Stimulated activated CD4-positive, alpha-beta T cell treated with anti-CD3 and anti-CD28 coated beads, Interleukin-15, amount 100 ng/mL, for 24 hours (primary cell): ENCODE results near the gene DNAJC5G.

Experiments
- DNase-seq: peaks from one replicate; pipeline ENCODE4 v3.0.0-alpha.2; 2020

The DNAJC5G gene

GRCh38 chr2:27275211-27276150 lies at the start of gene DNAJC5G:
DNAJC5G (plus strand) TSS chr2:27275433; CDS start chr2:27276729, 1,296 bp downstream.
- DNase-seq, result no peak

- no peak for DNase-seq
These were observed 49.7 kb upstream of the DNAJC5G start for GRCh38 chr2:27225526-27225925.

DNA sequence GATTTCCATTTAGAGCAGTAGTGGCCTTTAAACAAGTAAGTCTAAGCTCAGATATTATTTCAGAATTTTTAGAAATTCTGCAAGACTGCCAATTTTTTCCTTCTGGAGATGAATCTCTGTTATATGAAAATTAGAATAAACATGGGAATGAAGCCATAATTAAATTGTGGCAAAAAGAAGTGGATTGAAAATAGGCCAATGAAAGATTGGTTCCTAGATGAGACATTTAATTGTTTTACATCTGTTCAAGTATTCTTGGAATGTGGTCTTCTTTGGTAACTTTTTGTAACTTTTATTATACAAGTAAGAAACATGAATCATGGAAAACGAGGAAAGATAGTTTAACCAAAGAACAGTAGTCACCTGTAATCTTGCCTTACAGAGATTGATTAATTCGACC lies 47.7 kb upstream of the DNAJC5G start:
- DNase-seq, result no peak

GRCh38 chr2:27231921-27232320 lies 43.3 kb upstream of the DNAJC5G start:
- DNase-seq, result no peak

DNA sequence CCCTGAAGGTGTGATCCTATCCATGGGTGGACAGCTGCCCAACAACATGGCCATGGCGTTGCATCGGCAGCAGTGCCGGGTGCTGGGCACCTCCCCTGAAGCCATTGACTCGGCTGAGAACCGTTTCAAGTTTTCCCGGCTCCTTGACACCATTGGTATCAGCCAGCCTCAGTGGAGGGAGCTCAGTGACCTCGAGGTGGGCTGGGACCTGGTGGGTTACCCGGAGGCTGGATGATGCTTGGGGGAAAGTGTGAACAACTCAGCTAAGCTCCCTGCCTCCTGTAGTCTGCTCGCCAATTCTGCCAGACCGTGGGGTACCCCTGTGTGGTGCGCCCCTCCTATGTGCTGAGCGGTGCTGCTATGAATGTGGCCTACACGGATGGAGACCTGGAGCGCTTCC lies 41.9 kb upstream of the DNAJC5G start:
- DNase-seq, result no peak

DNA sequence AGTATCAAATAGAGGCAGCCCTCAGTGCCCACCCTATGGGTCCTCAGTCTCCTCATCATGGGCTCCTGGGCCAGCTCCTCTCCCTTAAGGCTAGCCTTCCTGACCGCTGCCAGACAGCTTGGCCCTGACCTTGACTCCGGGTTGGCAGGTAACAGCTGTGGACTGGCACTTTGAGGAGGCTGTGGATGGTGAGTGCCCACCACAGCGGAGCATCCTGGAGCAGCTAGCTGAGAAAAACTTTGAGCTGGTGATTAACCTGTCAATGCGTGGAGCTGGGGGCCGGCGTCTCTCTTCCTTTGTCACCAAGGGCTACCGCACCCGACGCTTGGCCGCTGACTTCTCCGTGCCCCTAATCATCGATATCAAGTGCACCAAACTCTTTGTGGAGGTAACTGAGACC lies 39.1 kb upstream of the DNAJC5G start:
- DNase-seq, result no peak

- DNase-seq, result no peak
These were observed 38.6 kb upstream of the DNAJC5G start for GRCh38 chr2:27236626-27237025.

DNA sequence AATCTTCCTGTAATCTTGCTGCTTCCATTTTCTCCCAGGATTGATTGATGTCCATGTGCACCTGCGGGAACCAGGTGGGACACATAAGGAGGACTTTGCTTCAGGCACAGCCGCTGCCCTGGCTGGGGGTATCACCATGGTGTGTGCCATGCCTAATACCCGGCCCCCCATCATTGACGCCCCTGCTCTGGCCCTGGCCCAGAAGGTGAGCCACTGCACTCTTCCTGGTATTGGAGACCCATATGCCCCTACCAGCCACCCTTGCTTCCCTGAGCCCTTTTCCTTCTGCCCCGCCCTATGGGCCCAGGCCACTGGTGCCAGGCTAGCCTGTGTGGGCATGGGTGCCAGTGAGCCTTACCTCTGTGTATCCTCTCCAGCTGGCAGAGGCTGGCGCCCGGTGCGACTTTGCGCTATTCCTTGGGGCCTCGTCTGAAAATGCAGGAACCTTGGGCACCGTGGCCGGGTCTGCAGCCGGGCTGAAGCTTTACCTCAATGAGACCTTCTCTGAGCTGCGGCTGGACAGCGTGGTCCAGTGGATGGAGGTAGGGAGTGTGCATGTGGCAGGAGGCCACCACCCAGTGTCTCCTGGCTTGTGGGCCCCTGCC lies 37.8 kb upstream of the DNAJC5G start:
- DNase-seq, result no peak

DNA sequence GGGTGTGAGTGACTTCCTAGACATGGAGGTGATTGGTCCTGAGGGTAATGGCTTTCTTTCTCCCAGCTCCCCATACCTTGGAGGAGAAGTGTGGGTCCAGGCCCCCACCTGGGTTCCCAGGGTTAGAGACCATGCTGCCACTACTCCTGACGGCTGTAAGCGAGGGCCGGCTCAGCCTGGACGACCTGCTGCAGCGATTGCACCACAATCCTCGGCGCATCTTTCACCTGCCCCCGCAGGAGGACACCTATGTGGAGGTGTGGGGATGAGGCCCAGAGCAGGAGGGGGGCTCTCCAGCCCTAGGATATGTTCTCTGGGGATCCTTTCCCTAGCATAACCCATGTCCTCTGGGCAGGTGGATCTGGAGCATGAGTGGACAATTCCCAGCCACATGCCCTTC lies 36.3 kb upstream of the DNAJC5G start:
- no peak for DNase-seq

- DNase-seq, result no peak
These were observed 34.8 kb upstream of the DNAJC5G start for GRCh38 chr2:27240406-27240805.

- DNase-seq, result no peak
These were observed 33.2 kb upstream of the DNAJC5G start for GRCh38 chr2:27241761-27242613.

GRCh38 chr2:27242614-27242951 lies 32.6 kb upstream of the DNAJC5G start:
- DNase-seq, result no peak

DNA sequence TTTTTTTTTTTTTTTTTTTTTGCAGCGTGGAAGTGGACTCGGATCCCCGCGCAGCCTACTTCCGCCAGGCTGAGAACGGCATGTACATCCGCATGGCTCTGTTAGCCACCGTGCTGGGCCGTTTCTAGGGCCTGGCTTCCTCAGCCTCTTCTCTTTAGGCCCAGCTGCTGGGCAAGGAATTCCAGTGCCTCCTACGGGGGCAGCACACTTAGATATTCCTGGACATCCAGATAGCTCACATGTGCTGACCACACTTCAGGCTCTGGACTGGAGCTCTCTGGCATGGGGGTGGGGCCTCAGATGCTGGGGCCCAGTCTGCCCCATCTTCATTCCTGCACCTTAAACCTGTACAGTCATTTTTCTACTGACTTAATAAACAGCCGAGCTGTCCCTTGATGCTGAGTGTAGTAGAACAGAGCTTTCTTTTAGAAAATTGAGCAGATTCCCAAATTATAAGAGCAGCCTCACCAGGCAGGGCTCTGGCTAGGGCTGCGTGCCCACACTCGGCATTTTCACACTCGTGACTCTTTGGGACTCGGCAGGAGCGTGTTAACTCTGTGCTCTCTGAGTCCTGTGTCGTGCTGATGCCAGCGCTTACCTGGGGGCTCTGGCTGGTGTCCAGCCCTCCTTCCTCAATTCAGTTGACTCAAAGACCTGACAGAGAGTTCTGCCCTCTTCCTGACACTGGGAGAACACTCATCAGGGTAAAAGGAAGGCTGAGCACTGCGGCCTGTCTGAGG lies 31.7 kb upstream of the DNAJC5G start:
- DNase-seq, result no peak

DNA sequence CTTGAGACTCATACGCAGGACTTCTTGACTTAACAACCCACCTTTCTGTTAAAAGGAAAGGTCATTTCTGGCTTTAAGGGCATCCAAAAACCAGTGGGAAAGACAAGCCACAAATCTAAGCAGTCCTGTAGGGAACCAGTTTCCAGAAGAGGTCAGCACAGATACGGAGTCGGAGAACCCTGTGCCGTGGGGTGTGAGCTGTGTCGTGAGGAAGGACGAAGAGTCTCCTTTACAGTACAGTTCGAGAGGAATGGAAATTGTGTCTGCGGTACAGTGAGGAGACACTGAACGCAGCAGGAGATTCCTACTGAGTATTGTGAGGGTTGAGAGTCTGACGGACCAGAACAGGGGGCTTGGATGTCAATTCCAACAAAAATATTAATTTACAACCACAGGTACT lies 30.1 kb upstream of the DNAJC5G start:
- DNase-seq, result no peak

DNA sequence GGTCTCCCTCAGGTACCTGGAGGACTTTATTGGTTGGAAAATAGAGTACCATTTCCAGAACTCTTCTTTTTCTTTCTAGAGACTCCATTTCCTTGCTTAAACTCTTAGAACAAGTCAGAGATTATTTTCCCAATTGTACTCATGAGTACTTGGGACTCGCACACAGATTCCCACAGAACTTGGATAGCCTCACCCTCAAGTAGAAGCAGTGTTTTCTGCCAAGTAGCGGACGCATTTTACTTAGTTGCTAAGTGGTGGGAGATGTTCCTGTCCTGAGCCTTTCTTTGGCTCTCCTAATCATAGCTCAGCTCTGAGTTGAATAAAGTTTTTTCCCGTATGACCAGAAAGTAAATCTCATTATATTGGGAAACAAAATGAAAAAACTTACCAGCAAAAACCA lies 29.6 kb upstream of the DNAJC5G start:
- no peak for DNase-seq

- no peak for DNase-seq
These were observed 27.3 kb upstream of the DNAJC5G start for GRCh38 chr2:27247893-27248292.

GRCh38 chr2:27249159-27249890 lies 25.9 kb upstream of the DNAJC5G start:
- DNase-seq, result no peak

DNA sequence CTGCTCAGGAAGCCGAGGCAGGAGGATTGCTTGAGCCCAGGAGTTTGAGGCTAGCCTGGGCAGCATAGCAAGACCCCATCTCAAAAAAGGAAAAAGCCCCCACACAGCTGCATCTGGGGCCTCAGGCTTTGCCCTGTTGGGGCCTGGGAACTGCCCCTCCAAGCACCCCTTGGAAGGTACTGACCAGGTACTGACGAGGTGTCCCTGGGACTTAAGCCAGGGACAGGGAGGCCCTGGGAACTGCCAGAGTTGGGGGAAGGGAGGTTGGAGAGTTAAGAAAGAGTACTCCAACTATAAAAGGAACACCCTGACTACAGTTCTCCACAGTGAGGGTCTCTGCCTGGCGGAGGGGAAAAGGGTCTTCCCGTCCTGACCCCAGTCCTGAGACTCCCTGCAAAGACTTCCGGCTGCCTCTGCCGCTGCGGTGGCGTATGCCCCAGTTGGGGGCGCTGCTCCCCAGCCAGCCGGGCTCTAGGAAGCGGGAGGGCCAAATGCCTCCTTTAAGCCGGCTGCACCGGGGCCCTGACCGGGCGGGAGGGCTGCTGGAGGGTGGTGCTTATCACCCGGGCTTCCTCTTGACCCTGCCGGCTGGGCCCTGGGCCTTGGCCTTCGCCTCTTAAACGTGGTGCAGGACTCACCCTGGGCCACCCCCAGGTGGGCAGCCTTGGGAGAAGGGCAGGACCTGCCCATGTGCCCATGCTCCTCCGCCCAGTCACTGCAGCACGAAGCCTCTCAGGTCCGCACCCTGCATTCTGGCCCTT lies 25.2 kb upstream of the DNAJC5G start:
- peak; percentile 72 for DNase-seq

DNA sequence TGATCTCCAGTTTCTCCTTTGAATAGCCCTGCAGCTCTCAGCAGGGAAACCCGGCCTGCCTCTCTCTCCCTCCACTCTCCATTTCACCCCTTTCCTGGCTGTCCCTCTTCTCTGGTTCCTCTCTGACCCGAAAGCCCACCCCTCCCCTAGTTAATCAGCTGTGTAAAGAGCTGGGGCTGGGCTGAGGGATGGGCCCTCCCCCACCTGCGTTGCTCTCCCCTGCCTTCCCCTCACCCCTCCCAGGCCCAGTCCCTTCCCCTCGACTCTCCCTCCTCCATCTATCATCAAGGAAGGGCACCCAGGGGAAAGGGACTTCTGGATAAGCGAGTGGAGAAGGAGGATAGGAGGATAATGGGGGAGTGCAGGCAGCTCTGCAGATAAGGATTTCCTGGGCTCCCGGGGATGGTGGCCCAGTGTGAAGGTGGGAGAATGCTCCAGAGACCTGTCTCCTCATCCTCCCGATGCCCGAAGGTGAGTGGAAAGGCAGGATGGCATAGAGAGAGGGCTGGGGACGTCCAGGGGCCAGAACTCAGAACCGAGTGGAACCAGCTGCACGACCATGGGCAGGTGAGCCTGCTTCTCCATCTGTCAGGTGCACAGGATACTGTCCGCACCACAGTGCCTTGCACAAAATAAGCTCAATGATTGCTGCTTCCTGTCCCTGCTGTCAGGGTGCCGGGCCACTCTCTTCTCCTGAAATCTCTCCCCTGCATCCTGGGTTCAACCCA lies 24.4 kb upstream of the DNAJC5G start:
- no peak for DNase-seq

DNA sequence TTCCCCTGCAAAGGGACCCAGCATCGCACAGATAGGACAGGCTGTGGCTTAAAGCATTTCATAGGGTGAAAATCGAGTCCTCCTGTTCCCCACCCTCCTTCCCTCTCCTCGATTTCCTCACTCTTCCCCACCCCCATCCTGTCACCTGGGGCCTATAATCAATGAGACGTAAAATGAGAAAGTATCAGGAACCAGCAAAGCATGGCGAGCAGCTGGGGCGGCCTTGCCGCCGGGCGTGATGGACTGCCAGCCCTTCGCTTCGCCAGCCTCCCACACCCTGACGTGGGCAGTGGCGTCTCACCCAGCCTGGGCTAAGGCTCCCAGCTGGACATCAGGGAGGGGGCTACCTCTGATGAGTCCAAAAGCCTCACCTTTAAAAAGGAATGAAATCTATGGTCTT lies 23.5 kb upstream of the DNAJC5G start:
- no peak for DNase-seq

DNA sequence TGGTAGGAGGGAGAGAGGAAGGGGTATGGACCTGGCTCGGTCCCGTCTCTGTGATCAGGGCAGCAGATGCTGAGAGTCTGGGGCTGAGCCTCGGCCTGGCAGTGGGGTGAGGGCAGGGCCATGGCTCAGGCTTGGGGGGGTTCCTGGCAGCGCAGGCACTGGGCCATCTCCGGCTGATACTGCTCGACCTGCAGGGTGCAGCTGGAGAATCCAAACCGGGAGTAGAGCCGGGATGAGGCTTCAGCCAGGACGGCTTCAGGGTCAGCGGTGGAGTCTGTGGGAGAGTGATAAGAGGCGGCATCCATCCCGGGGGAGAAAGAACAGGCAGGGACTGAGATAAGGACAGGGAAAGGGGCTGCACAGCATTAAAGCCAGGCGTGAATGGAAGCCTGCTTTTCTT lies 20.0 kb upstream of the DNAJC5G start:
- no peak for DNase-seq
